ENCODE results near the gene TNK2. TPM values are rescaled to one million over a fixed set of nuclear protein-coding genes. Genes with fewer than 3 reads are reported as not detected.
"Not testable (repeated sequence)": the region's sequence is repeated elsewhere in the genome, so short reads cannot be mapped to it uniquely, and the experiment has no call there.

TNK2 gene
- total RNA-seq, 6 experiments from 2014 or later, result 29.6 to 46.1 (median 35.1) TPM

DNA sequence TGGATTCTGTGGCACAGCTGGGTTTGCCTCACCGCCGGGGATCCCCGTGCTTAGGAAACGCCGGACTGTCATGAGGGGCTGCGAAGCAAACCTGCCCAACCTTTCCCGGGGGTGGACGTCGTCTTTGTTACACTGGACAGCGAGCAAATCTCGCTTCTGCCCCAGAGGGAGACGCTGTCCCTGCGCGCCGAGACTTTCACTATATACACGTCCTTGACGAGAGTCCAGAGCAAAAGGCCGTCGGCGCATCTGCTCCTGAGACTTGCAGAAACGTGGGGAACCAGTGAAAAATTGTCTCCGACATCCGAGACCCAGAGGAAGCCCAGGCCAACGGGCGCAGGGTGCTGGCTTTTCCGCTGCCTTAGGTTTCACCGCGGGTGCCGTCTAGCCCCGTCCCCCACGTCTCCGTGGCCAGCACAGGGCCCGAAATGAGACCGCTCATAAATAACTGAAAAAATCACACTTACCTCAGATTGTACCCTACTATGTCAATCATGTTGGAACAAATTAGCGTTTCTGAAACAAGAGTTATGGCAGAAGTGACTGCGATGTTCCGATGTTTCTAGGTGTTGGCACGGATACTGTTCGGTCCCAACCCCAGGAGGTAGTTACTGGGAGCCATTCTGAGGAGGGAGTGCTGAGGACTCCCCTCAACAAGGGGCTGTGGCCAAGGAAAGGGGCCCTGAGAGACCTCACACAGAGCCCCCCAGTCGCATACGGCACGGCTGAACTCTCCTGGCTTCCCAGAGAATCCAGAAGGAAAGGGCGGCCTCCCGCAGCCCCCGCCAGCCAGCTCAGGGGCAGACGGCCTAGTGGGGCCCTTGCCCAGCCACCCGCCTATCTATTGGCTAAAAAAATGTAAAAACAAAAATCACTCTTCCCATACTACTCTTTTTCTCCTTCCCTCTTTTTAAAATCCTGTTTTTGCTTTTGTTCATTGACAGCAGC is 82.2 kb downstream of the TNK2 start:
- Mint-ChIP-seq H3K9me3 (no peaks in the 10 kb centered on the region), H3K27me3 (ENCODE audit: insufficient read depth) (peaks cover 28% of the 10 kb centered on the region), H3K36me3 (ENCODE audit: low read depth) (no peaks in the 10 kb centered on the region), H3K27ac (no peak overlapping the region), H3K4me3 (no peak overlapping the region), H3K4me1 (ENCODE audit: low read depth) (no peaks in the 10 kb centered on the region)
- no peak for DNase-seq
- TF ChIP-seq, protein P1, sequence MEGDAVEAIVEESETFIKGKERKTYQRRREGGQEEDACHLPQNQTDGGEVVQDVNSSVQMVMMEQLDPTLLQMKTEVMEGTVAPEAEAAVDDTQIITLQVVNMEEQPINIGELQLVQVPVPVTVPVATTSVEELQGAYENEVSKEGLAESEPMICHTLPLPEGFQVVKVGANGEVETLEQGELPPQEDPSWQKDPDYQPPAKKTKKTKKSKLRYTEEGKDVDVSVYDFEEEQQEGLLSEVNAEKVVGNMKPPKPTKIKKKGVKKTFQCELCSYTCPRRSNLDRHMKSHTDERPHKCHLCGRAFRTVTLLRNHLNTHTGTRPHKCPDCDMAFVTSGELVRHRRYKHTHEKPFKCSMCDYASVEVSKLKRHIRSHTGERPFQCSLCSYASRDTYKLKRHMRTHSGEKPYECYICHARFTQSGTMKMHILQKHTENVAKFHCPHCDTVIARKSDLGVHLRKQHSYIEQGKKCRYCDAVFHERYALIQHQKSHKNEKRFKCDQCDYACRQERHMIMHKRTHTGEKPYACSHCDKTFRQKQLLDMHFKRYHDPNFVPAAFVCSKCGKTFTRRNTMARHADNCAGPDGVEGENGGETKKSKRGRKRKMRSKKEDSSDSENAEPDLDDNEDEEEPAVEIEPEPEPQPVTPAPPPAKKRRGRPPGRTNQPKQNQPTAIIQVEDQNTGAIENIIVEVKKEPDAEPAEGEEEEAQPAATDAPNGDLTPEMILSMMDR (IDR thresholded peaks at IDR 0.05), result no peak

DNA sequence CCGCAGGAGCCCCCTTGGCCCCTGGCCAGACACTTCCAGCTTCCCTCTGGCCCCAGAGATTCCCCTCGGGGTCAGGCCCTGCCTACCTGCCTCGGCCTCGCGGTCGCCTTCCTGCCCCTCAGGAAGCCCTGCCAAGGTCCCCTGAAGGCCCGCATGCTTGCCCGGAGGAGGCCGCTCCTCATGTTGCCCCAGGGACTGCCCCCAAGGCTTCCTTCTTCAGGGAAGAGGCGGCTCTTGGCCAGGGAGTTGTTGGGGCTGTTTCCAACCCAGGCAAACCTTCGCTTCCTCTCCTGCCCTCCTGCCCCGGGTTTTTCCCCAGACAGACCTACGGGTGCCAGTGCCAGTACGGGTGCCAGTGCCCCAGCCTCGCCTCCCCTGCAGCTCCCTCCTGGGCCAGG is 83.2 kb downstream of the TNK2 start:
- Mint-ChIP-seq H3K36me3 (ENCODE audit: low read depth) (no peaks in the 10 kb centered on the region), H3K27me3 (ENCODE audit: insufficient read depth) (peaks cover 29% of the 10 kb centered on the region), H3K4me3 (no peak overlapping the region), H3K9me3 (no peaks in the 10 kb centered on the region), H3K4me1 (ENCODE audit: low read depth) (no peaks in the 10 kb centered on the region), H3K27ac (no peak overlapping the region)
- TF ChIP-seq, protein P1 (IDR thresholded peaks at IDR 0.05), result no peak
- no peak for DNase-seq

GRCh38 chr3:195824425-195825190 is 83.7 kb downstream of the TNK2 start:
- H3K4me1 Mint-ChIP-seq (ENCODE audit: low read depth); DNase-seq; H3K9me3 Mint-ChIP-seq; H3K27ac Mint-ChIP-seq; H3K36me3 Mint-ChIP-seq (ENCODE audit: low read depth); H3K4me3 Mint-ChIP-seq: not testable (repeated sequence)
- H3K27me3 Mint-ChIP-seq (ENCODE audit: insufficient read depth), result peaks cover 29% of the 10 kb centered on the region

GRCh38 chr3:195823999-195824398 is 84.4 kb downstream of the TNK2 start:
- Mint-ChIP-seq H3K27ac (no peak overlapping the region), H3K36me3 (ENCODE audit: low read depth) (no peaks in the 10 kb centered on the region), H3K4me1 (ENCODE audit: low read depth) (no peaks in the 10 kb centered on the region), H3K4me3 (no peak overlapping the region), H3K27me3 (ENCODE audit: insufficient read depth) (peaks cover 27% of the 10 kb centered on the region), H3K9me3 (no peaks in the 10 kb centered on the region)
- TF ChIP-seq, protein P1 (IDR thresholded peaks at IDR 0.05), result no peak
- no peak for DNase-seq

DNA sequence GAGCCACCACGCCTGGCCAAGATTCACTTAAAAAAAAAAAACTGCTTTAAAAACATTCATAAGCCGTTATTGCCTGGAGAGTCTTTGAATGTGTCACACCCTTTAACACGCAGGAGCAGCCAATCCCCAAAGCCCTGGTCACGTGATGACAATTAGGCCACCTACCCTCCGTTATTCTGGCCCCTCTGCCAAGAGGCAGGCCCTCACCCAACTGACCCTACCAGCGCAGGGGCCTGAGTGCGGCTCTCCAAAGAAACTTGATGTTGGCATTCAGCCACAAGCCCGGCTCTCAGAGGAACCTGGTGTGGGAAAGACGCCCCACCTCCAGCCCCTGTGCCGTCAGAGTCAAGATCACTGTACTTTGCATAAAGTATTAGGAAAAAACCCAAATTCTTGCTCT is 85.1 kb downstream of the TNK2 start:
- no peak overlapping the region for H3K4me3 Mint-ChIP-seq
- no peak for DNase-seq
- H3K4me1 Mint-ChIP-seq (ENCODE audit: low read depth), result no peaks in the 10 kb centered on the region
- no peaks in the 10 kb centered on the region for H3K36me3 Mint-ChIP-seq (ENCODE audit: low read depth)
- no peaks in the 10 kb centered on the region for H3K9me3 Mint-ChIP-seq
- TF ChIP-seq, protein P1 (IDR thresholded peaks at IDR 0.05), result no peak
- H3K27me3 Mint-ChIP-seq (ENCODE audit: insufficient read depth), result peaks cover 27% of the 10 kb centered on the region
- H3K27ac Mint-ChIP-seq, result no peak overlapping the region
